HepG2 (cell line): Measurements from ENCODE around the gene APCDD1L. TPM values are rescaled to one million over a fixed set of nuclear protein-coding genes. Genes with fewer than 3 reads are reported as not detected.

ENCODE experiments used
- ATAC-seq: fragments of 200-7000 bp; cut with Tn5 transposase; 3 replicates; pipeline ENCODE4 v1.9.1; 2020; ENCODE audit warnings: mild to moderate bottlenecking, moderate library complexity
- BruUV-seq: library from RNA; stranded (reverse); fragments of 400-500 nt; replicated peaks from 2 replicates; lab custom pipeline; 2021; lab: Mats Ljungman, UMichigan
- CTCF ChIA-PET: fragments of 300-600 bp; formaldehyde crosslinking; extraction: SDS; loops from one replicate; lab custom pipeline; 2021; ENCODE audit warnings: low total read pairs, inconsistent platforms, low intra/inter-chr PET ratio; lab: Yijun Ruan, JAX
- POLR2A ChIA-PET: fragments of 350-600 bp; sonication (Branson Sonifier 250); formaldehyde crosslinking; loops from one replicate; lab custom pipeline; 2020; ENCODE audit warnings: antibody characterized with exemption, inconsistent platforms; lab: Yijun Ruan, JAX
- DNase-seq: peaks from one replicate; pipeline ENCODE4 v3.0.0-alpha.2; 2015; ENCODE audit warnings: low spot score
- FAIRE-seq: peaks from 3 replicates; lab custom pipeline; 2011; peaks lifted over from hg19 to GRCh38; lab: Jason Lieb, UNC
- H2AFZ ChIP-seq: one replicate; pipeline ENCODE4 v1.6.1; 2011; ENCODE audit warnings: low read length, inconsistent platforms
- H3K27ac ChIP-seq: fragments of 300-600 bp; 3 replicates; pipeline ENCODE4 v1.8.0; 2011; ENCODE audit warnings: mixed run types, mild to moderate bottlenecking, mixed read lengths, low read length, inconsistent platforms; ENCODE audit not compliant: insufficient read depth; ENCODE audit errors: extremely low read length
- H3K27me3 ChIP-seq, 2 experiments: fragments of 200-600 bp in 1 of 2; 2 replicates in 1 of 2; 3 replicates in 1 of 2; pipeline versions ENCODE4 v1.6.0 to v1.8.0; 2011; ENCODE audit warnings: low read length in 2 of 2, mild to moderate bottlenecking in 2 of 2, moderate library complexity in 2 of 2, inconsistent platforms in 1 of 2; ENCODE audit not compliant: insufficient read depth in 2 of 2, control insufficient read depth in 1 of 2
- H3K36me3 ChIP-seq, 2 experiments: fragments of 200-600 bp in 1 of 2; replicated peaks in 1 of 2; 2 replicates in 1 of 2; 3 replicates in 1 of 2; pipeline versions ENCODE4 v1.5.1 to v1.8.0; 2011; ENCODE audit warnings: low read length in 2 of 2, inconsistent platforms in 1 of 2; ENCODE audit not compliant: insufficient read depth in 2 of 2, control insufficient read depth in 1 of 2
- H3K4me1 ChIP-seq: 2 replicates; pipeline ENCODE4 v1.5.1; 2012; ENCODE audit warnings: low read length, inconsistent platforms; ENCODE audit not compliant: insufficient read depth
- H3K4me2 ChIP-seq: 2 replicates; pipeline ENCODE4 v1.6.0; 2011; ENCODE audit warnings: low read depth, low read length, inconsistent platforms
- H3K4me3 ChIP-seq, 3 experiments: fragments of 200-600 bp in 1 of 3; sonication (generic), shearing (Covaris generic) in 1 of 3; replicated peaks in 1 of 3; 2 replicates each; pipeline ENCODE4 v1.5.1; 2011 to 2016; ENCODE audit warnings: low read length in 3 of 3, inconsistent platforms in 2 of 3, low read depth in 2 of 3, mild to moderate bottlenecking in 2 of 3, control low read depth in 1 of 3, mixed read lengths in 1 of 3; ENCODE audit not compliant: insufficient read depth in 1 of 3
- H3K79me2 ChIP-seq: one replicate; pipeline ENCODE4 v1.6.1; 2011; ENCODE audit warnings: low read length, inconsistent platforms; ENCODE audit not compliant: insufficient read depth
- H3K9ac ChIP-seq: 2 replicates; pipeline ENCODE4 v1.6.0; 2011; ENCODE audit warnings: mild to moderate bottlenecking, low read depth, low read length, inconsistent platforms; ENCODE audit not compliant: insufficient read depth
- H3K9me3 ChIP-seq: 2 replicates; pipeline ENCODE4 v1.5.1; 2012; ENCODE audit warnings: mild to moderate bottlenecking, low read length
- H4K20me1 ChIP-seq: 2 replicates; pipeline ENCODE4 v1.6.0; 2011; ENCODE audit warnings: inconsistent platforms, mild to moderate bottlenecking, low read length, moderate library complexity; ENCODE audit not compliant: insufficient read depth
- ATF7 ChIP-seq, 2 experiments: fragments of 450-650 bp in 1 of 2; sonication (generic) in 1 of 2; formaldehyde crosslinking in 1 of 2; IDR thresholded peaks; 2 replicates each; pipeline versions ENCODE4 v1.4.0 to v1.6.1; 2016 to 2020; ENCODE audit warnings: antibody characterized with exemption in 1 of 2, mild to moderate bottlenecking in 1 of 2, missing genetic modification reagents in 1 of 2
- CREB1 ChIP-seq, 2 experiments: fragments of 450-650 bp in 1 of 2; IDR thresholded peaks; 2 replicates each; pipeline ENCODE4 v1.6.1; 2016 to 2017; ENCODE audit warnings: control low read depth in 1 of 2, mild to moderate bottlenecking in 1 of 2, missing compliant biosample characterization in 1 of 2, missing genetic modification characterization in 1 of 2
- KLF9 ChIP-seq: IDR thresholded peaks from 2 replicates; pipeline ENCODE4 v1.6.1; 2016; ENCODE audit warnings: low read depth
- MYC ChIP-seq: sonication (generic); formaldehyde crosslinking; IDR thresholded peaks from 2 replicates; pipeline ENCODE4 v1.9.0; 2021; ENCODE audit warnings: missing genetic modification reagents, borderline replicate concordance
- PLRG1 ChIP-seq: fragments of 450-650 bp; conservative IDR thresholded peaks from 2 replicates; pipeline ENCODE4 v1.6.1; 2016
- ZIK1 ChIP-seq: sonication (generic); formaldehyde crosslinking; IDR thresholded peaks from 2 replicates; pipeline ENCODE4 v1.5.0; 2020; ENCODE audit warnings: mild to moderate bottlenecking, low read depth, missing genetic modification reagents, borderline replicate concordance
- WGBS: methylation state at CpG from one replicate; pipeline ENCODE4 v1.1.6; 2017; ENCODE audit warnings: low lambda C conversion rate; 5-methylcytosine and 5-hydroxymethylcytosine counted together
- in situ Hi-C: cut with HindIII; loops from 2 replicates; pipeline ENCODE4 v1.10.0; 2017; ENCODE audit warnings: low pct_unique_long_range_greater_than_20kb; ENCODE audit not compliant: extremely low pct_ligation_motif_present
- intact Hi-C: fragments of 100-400 bp; cut with micrococcal nuclease; formaldehyde crosslinking; loops from one replicate; pipeline ENCODE4 v1.10.0; 2022; ENCODE audit not compliant: unreplicated experiment
- polyA plus RNA-seq, 8 experiments: library from polyadenylated mRNA; depleted of rRNA in 3 of 8; stranded (reverse) in 7 of 8; unstranded in 1 of 8; fragments of >200 nt; fragmentation: Illumina TruSeq in 4 of 8; extraction: Trizol in 4 of 8; gene quantifications; 2 replicates each; pipeline versions ENCODE4 v1.2.1 to v1.2.3, GENCODE V29; 2011 to 2016; ENCODE audit warnings: low read depth in 4 of 8, missing spikeins in 1 of 8, mixed read lengths in 1 of 8; ENCODE audit not compliant: insufficient read depth in 1 of 8
- total RNA-seq, 5 experiments: library from RNA; depleted of rRNA; stranded (reverse); fragments of >200 nt; fragmentation: Illumina TruSeq; extraction: Trizol; gene quantifications; 2 replicates each; pipeline ENCODE4 v1.2.3, GENCODE V29; 2016; ENCODE audit warnings: low read depth in 1 of 5

APCDD1L gene
- total and polyA plus RNA-seq, 2 of the 13 experiments (the other 11 are each of a cell fraction or from before 2014, with no cell fraction given): not detected

- TF ChIP-seq ZIK1 (CRISPR knock-in tag): no peak
- TF ChIP-seq, all 625 proteins: peak for 0
Measured at GRCh38 chr20:58546416-58546711, 31.2 kb upstream of the APCDD1L start (continued).

- Histone ChIP-seq H3K4me2 (no peak overlapping the region), H2AFZ (no peak overlapping the region), H3K9me3 (no peaks in the 10 kb centered on the region), H3K27me3 (peaks cover 7 to 77% of the 10 kb centered on the region in 2 experiments), H3K27ac (no peak overlapping the region), H3K79me2 (no peaks in the 10 kb centered on the region), H3K9ac (no peak overlapping the region), H4K20me1 (no peaks in the 10 kb centered on the region), H3K4me3 (no peak overlapping the region), H3K4me1 (no peaks in the 10 kb centered on the region), H3K36me3 (no peaks in the 10 kb centered on the region)
- ChIA-PET POLR2A (no interaction called here), CTCF (no interaction called here)
- in situ Hi-C loops: no loop called here
- FAIRE-seq (no peak), ATAC-seq (no peak), DNase-seq (no peak)
- no TSS peak for BruUV-seq
- WGBS: 13% methylated on average over 17 of the region's 17 CpGs
- peak; percentile 63 for TF ChIP-seq ATF7 (IDR thresholded peaks at IDR 0.05)
- no peak for TF ChIP-seq ATF7 (CRISPR knock-in tag; IDR thresholded peaks at IDR 0.05)
- TF ChIP-seq CREB1 (IDR thresholded peaks at IDR 0.05): 0 out of 2 replicates have a peak, but pooled peaks have one; percentile 29
- no peak for TF ChIP-seq CREB1 (CRISPR knock-in tag; IDR thresholded peaks at IDR 0.05)
- no peak for TF ChIP-seq KLF9 (CRISPR knock-in tag)
- no peak for TF ChIP-seq PLRG1
- no peak for TF ChIP-seq MYC (CRISPR knock-in tag)
- intact Hi-C loops: no loop called here
Measured at GRCh38 chr20:58545565-58546415, 30.6 kb upstream of the APCDD1L start.
